IPS-NIHi7 (cell line): ENCODE data around the gene MUC15.
"Not testable (repeated sequence)": the region's sequence is repeated elsewhere in the genome, so short reads cannot be mapped to it uniquely, and the experiment has no call there.

Experiments
- DNase-seq: peaks from one replicate; pipeline ENCODE4 v3.0.0; 2012; ENCODE audit warnings: mixed read lengths; ENCODE audit errors: extremely low spot score

MUC15 gene

GRCh38 chr11:26571861-26572654 is at the start of gene MUC15:
Gene MUC15 (minus strand): TSS chr11:26572263. CDS start chr11:26567094, 5,169 bp downstream.
- no peak for DNase-seq

GRCh38 chr11:26621132-26621531 is 49.1 kb upstream of the MUC15 start:
- DNase-seq, result no peak

- DNase-seq, result no peak
Observed at GRCh38 chr11:26620282-26621045, 48.4 kb upstream of the MUC15 start.

GRCh38 chr11:26618441-26618840 is 46.4 kb upstream of the MUC15 start:
- no peak for DNase-seq

- no peak for DNase-seq
Observed at GRCh38 chr11:26613759-26614158, 41.7 kb upstream of the MUC15 start.

GRCh38 chr11:26608507-26609146 is 36.6 kb upstream of the MUC15 start:
- no peak for DNase-seq

GRCh38 chr11:26607725-26608506 is 35.9 kb upstream of the MUC15 start:
- DNase-seq, result no peak

GRCh38 chr11:26599876-26600434 is 27.9 kb upstream of the MUC15 start:
- DNase-seq, result no peak

GRCh38 chr11:26599425-26599824 is 27.4 kb upstream of the MUC15 start:
- DNase-seq, result no peak

- no peak for DNase-seq
Observed at GRCh38 chr11:26597899-26598298, 25.8 kb upstream of the MUC15 start.

- DNase-seq, result not testable (repeated sequence)
Observed at GRCh38 chr11:26597049-26597689, 25.1 kb upstream of the MUC15 start.

- DNase-seq, result not testable (repeated sequence)
Observed at GRCh38 chr11:26595207-26595865, 23.3 kb upstream of the MUC15 start.

GRCh38 chr11:26593691-26594090 is 21.6 kb upstream of the MUC15 start:
- DNase-seq, result no peak

GRCh38 chr11:26587073-26587472 is 15.0 kb upstream of the MUC15 start:
- DNase-seq, result no peak

- no peak for DNase-seq
Observed at GRCh38 chr11:26584818-26585217, 12.8 kb upstream of the MUC15 start.

GRCh38 chr11:26583550-26583949 is 11.5 kb upstream of the MUC15 start:
- DNase-seq, result no peak

- DNase-seq, result no peak
Observed at GRCh38 chr11:26580929-26581328, 8.9 kb upstream of the MUC15 start.

GRCh38 chr11:26579683-26580082 is 7.6 kb upstream of the MUC15 start:
- no peak for DNase-seq

- DNase-seq, result no peak
Observed at GRCh38 chr11:26578998-26579661, 7.1 kb upstream of the MUC15 start.

GRCh38 chr11:26575946-26576345 is 3.9 kb upstream of the MUC15 start:
- DNase-seq, result no peak
